HG03520 (cell line): ENCODE measurements around the gene MORN5.
"Not testable (repeated sequence)": the region's sequence is repeated elsewhere in the genome, so short reads cannot be mapped to it uniquely, and the experiment has no call there.

ENCODE experiments used
- ATAC-seq: cut with Tn5 transposase; IDR thresholded peaks from one replicate; pipeline ENCODE4 v1.9.1; 2021; ENCODE audit warnings: mild to moderate bottlenecking, moderate library complexity; ENCODE audit not compliant: unreplicated experiment

MORN5 gene

DNA sequence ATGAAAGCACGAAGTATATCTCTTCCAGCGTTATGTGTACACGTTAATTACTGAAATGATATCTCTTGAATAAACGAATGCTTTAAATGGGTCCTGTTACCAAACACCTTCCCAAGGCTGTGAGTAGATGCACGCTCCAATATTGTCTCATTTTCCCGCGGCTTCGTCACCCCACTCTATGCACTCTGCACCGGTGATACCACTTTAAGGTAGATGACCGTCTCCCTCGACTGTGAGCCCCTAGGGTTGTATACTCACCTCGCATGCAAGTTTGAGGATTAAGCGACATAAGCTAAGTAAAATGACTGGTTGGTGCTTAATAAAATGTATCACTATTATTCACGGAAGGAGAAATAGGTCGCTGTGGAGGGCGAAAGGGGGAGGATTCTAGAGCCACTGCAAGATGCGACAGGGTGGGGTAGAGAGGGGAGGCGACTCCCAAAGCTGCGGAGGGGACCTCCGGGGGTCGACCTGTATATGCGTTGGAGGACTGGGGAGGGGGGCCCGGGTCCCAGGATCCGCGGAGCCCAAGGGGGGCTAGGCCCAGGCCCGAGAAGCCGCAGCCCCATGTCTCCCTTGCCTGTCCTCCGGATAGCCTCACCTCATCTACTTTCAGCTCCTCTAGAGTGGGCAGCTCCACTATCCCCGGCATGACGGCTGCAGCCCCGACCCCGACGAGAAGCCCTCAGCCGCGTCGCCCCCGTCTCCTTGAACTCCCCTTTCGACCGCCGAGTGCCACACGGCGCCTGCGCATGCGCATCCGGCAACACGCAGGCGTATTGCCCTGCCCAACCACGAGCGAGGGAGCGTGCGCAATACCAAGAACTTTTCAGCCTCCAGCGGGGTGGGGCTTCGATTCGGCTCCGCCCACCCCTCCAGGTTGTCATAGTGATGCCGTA lies at the start of gene MORN5, which contains the start of gene NDUFA8:
TSS of gene MORN5 (plus strand) at position 883 of the 899 bp plus-strand sequence. CDS start 65 bp downstream, outside the sequence.
TSS of gene NDUFA8 (minus strand) at position 754 of the 899 bp plus-strand sequence. CDS start at position 652, 102 bp downstream.
- peak; percentile 93 for ATAC-seq

DNA sequence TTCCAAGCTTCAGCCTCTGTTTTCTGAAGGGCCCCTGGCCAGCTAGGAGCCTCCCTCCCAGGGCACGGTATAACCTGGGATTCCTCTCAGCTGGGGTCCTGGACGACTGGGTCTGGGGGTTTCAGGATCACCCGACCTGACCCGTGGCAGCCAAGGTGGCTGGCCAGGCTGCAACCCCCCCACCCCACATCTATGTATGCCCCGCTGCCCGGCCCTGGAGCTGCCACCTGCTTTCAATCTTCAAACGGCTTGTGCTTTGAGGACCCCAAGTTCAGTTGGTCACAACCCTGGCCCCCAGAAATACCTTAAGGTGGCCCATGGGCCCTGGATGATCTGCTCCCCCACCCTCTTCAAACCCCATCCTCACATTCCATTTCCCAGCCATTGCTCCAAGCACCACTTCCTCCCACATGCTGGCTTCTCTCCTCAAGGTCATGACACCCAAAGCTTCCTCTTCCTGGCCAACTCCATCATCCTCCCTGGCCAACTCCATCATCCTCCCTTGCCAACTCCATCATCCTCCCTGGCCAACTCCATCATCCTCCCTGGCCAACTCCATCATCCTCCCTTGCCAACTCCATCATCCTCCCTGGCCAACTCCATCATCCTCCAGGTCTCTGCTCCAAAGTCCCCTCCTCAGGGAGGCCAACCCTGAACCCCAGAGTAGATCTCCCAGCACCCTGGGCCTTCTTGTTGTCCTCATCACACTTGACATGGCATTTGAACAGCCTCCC lies 49.4 kb upstream of the MORN5 start:
- ATAC-seq: no peak

GRCh38 chr9:122111413-122112085 lies 48.2 kb upstream of the MORN5 start:
- no peak for ATAC-seq

DNA sequence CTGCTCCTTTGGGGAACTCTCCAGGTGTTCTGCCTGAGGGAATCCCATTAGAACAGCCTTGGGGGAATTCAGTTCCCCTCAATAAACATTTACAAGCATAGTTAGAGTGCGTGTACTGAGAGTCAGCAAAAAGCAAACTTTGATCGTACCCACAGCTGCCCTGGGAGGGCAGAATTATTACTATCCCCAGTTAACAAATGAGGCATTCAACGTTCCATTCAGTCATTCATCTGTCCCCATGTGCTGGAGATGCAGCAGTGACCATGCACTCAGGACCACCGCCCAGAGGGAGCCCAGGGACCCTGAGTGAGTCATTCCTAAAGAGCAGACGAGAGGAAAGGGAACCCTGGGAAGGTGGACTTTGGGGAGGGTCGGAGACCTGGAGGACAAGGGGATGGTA lies 47.5 kb upstream of the MORN5 start:
- no peak for ATAC-seq

DNA sequence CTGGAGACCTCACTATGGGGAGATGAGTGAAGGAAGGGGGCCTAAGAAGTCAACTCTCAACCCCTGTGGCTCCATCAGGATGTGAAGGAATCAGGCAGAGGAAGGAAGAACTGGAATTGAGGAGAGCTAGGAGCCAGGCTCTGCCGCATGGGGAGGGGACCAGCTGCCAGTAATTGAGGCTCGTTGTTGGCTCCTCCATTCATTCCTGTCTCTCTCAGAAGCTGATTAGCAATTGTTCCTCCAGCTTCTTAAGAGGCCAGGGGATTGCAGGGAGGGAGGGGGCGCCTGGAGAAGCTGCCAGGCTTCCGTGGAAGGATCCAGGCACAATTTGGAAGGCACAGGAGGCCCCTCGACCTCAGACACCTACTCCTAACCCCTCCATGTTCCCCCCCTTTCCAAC lies 46.1 kb upstream of the MORN5 start:
- ATAC-seq: no peak

DNA sequence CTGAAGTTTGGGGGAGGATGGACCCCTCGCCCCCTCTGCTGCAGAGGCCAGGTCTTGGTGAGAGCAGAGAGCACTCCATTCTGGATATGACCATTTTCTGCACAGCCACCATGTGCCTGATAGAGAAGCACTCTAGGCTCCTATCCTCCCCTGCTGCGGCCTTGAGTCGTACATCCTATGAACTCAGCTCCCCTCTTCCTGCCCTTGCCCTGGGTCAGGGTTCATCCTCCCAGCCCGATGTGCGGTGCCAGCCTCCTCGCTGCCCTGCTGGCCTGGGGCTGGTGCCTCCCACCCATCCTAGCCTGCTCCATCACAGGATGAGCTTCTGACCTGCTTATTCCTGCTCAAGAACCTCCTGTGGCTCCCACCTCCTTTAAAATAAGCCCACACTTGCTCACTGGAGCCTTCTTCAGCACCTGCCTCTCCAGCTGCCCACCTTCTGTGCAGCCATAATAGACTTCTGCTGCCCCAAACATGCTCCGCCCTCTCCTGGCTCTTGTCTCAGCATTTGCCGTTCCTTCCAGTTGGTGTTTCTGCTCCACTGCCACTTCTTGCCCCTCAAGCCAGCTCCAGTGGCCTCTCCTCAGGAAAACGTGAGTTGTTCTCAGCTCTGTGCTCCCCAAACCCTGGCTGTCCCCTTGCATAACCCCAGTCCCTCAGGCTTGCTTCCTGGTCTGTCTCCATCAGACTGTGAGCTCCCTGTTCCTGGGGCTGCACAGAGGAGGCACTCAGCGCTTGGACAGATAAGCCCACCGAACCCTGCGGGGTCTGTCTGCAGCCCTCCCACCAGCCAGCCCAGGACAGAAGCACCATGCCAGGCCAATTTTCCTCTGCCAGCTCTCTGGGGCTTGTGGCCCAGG lies 44.3 kb upstream of the MORN5 start:
- no peak for ATAC-seq

- ATAC-seq: no peak
Observed at GRCh38 chr9:122116040-122116439, 43.7 kb upstream of the MORN5 start.

- no peak for ATAC-seq
Observed at GRCh38 chr9:122116448-122117173, 43.1 kb upstream of the MORN5 start.

DNA sequence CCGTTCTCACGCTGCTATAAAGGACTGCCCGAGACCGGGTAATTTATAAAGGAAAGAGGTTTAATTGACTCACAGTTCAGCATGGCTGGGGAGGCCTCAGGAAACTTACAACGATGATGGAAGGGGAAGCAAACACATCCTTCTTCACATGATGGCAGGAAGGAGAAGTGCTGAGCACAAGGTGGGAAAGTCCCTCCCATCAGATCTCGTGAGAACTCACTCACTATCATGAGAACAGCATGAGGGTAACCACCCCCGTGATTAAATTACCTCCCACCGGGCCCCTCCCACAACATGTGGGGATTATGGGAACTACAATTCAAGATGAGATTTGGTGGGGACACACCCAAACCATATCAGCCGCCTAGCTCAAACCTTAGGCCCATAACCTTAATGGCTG lies 42.5 kb upstream of the MORN5 start:
- ATAC-seq: not testable (repeated sequence)

DNA sequence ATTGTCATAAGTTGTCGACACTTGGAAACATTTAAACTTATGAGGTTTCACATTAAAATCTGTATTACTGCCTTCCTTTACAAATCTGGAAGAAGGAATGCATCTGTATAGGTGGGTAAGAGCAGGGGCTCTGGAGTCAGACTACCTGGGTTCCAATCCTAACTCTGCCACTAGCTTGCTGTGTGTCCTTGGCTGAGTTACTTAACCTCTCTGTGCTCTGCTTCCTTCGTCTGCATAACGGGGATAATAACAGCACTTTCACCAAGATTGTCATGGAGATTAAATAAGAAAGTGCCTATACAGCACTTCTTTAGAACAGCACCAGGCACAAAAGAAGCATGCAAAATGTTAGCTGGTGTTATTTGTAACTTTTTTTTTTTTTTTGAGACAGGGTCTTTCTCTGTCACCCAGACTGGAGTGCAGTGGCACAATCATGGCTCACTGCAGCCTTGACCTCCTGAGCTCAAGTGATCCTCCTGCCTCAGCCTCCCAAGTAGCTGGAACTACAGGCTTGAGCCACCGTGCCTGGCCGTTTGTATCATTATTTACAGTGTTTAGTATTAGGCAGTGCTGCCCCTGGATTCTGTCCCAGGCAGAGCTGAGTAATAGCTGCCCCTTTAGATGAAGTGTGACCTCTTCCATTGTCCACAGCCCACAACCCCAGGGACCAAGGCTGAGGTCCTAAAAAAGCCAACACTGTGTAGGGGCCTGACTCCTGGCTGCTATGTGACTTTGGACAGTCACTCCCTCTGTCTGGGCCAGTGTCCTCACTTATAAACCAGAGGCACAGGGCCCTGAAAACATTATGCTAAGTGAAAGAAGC lies 41.2 kb upstream of the MORN5 start:
- ATAC-seq: no peak

- ATAC-seq: no peak
Observed at GRCh38 chr9:122119166-122119521, 40.6 kb upstream of the MORN5 start.

DNA sequence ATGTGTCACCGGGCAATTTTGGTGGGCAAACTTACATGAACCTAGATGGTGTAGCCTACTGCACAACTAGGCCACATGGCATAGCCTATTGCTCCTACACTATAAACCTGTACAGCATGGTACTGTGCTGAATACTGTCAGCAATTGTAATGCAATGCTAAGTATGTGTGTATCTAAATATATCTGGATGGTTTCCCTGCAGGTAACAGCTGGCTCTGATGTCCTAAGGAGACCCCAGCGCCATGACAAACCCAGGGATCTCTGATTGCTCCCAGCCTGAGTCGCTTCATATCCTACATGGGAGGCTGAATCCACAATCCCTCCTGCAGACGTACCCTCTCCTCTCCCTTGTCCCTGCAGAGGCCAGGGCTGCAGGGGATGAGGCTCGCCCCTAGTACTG lies 40.0 kb upstream of the MORN5 start:
- ATAC-seq: no peak

GRCh38 chr9:122120316-122121071 lies 39.2 kb upstream of the MORN5 start:
- no peak for ATAC-seq

GRCh38 chr9:122121391-122121790 lies 38.3 kb upstream of the MORN5 start:
- ATAC-seq: no peak

- no peak for ATAC-seq
Observed at GRCh38 chr9:122121931-122122330, 37.8 kb upstream of the MORN5 start.

DNA sequence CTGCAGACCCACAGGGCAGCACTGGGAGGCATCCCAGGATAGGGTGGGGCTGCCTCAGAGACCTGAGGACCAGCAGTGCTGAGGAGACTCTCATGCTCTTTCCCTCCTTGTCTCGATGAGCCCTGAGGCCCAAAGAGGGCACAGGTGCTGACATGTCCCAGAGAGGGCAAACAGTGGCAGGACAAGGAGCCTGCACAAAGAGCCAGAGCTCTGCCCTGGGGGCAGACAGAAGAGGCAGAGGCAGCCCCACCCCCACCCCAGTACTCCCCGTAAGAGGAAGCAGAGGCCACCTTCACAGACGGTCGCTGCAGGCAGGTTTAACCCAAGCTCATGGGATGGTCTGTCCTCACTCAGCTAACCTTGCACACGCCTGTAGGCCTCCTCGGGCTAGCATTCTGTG lies 37.2 kb upstream of the MORN5 start:
- no peak for ATAC-seq

DNA sequence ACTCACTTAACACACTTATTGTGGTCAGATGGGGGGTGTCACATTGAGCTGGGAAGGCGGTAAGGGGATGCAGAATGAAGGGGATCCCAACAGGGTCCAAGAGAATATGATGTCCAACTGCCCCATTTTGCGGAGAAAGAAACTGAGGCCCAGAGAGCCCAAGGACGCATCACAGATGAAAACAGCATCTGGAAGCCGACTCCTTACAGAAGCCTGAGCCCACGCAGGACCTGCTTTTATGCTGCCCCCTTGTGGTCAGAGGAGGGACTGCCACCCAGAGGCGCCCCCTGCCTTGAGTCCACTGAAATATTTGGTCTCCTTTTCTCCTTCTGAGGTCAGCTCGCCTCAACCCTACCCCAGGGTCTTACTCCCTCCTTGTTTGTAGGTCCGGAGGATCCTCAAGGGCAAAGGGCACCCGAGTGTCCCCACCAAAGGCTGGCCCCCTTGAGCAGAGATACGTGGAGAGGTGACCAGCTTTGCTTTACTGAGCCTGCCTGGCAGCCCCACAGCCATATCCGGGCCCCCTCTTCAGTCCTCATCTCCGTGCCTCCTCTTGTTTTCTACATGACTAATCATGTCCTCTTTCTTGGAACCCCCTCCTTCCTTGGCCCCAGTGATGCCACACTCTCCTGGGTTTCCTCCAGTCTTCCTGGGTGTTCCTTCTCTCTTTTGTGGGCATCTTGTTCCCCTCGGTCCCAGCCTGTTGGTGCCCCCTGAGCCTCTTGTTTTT lies 36.6 kb upstream of the MORN5 start:
- no peak for ATAC-seq

DNA sequence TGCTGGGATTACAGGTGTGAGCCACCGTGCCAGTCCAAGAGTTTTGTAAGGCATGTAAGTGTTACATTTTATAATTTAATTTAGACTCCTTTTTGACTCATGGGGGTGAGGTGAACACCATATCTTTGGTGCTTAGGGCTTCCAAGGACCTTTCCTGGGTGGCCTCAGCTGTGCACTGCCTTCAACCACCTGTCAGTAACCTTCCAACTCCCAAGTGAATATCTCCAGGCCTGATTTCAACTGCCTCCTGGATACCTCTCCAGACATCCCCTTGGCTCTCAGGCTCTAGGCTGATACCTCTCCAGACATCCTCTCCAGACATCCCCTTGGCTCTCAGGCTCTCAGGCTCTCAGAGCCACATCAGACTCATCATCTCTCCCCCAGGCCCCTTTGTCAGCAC lies 35.7 kb upstream of the MORN5 start:
- no peak for ATAC-seq
